GM21367 (cell line): ENCODE measurements around the gene HBEGF.
"Not testable (repeated sequence)": the region's sequence is repeated elsewhere in the genome, so short reads cannot be mapped to it uniquely, and the experiment has no call there.

Experiments used
- ATAC-seq: cut with Tn5 transposase; IDR thresholded peaks from one replicate; pipeline ENCODE4 v1.9.1; 2021; ENCODE audit not compliant: unreplicated experiment

HBEGF gene

GRCh38 chr5:140361901-140362300 is 15.5 kb upstream of the HBEGF start:
- no peak for ATAC-seq

GRCh38 chr5:140360681-140361479 is 14.5 kb upstream of the HBEGF start:
- no peak for ATAC-seq

GRCh38 chr5:140360101-140360500 is 13.7 kb upstream of the HBEGF start, which contains the start of gene SLC4A9:
TSS of gene SLC4A9 (plus strand) at chr5:140360194. CDS start at chr5:140360237, 43 bp downstream.
- ATAC-seq: no peak

GRCh38 chr5:140358738-140359310 is 12.4 kb upstream of the HBEGF start:
- ATAC-seq: no peak

GRCh38 chr5:140357726-140358093 is 11.3 kb upstream of the HBEGF start:
- ATAC-seq: peak; percentile 96

- ATAC-seq: peak; percentile 14
Observed at GRCh38 chr5:140356853-140357725, 10.7 kb upstream of the HBEGF start.

GRCh38 chr5:140355546-140355945 is 9.1 kb upstream of the HBEGF start:
- ATAC-seq: no peak

- no peak for ATAC-seq
Observed at GRCh38 chr5:140351609-140352334, 5.4 kb upstream of the HBEGF start.

GRCh38 chr5:140349244-140349643 is 2.8 kb upstream of the HBEGF start:
- ATAC-seq: no peak

GRCh38 chr5:140348104-140348503 is 1.7 kb upstream of the HBEGF start:
- ATAC-seq: no peak

GRCh38 chr5:140347360-140347759 is 957 bp upstream of the HBEGF start:
- no peak for ATAC-seq

GRCh38 chr5:140345919-140346347 is 470 bp downstream of the HBEGF start:
- ATAC-seq: no peak

GRCh38 chr5:140344683-140345423 is 1.6 kb downstream of the HBEGF start:
- no peak for ATAC-seq

GRCh38 chr5:140343849-140344248 is 2.6 kb downstream of the HBEGF start:
- ATAC-seq: not testable (repeated sequence)

GRCh38 chr5:140342896-140343295 is 3.5 kb downstream of the HBEGF start:
- no peak for ATAC-seq

GRCh38 chr5:140342287-140342686 is 4.1 kb downstream of the HBEGF start:
- ATAC-seq: no peak

- ATAC-seq: no peak
Observed at GRCh38 chr5:140341591-140341990, 4.8 kb downstream of the HBEGF start.

- ATAC-seq: no peak
Observed at GRCh38 chr5:140340605-140341121, 5.7 kb downstream of the HBEGF start.

- ATAC-seq: no peak
Observed at GRCh38 chr5:140339636-140340035, 6.8 kb downstream of the HBEGF start.

GRCh38 chr5:140338908-140339307 is 7.5 kb downstream of the HBEGF start:
- no peak for ATAC-seq
